Measurements from ENCODE around the gene FRAS1. TPM values are rescaled to one million over a fixed set of nuclear protein-coding genes. Genes with fewer than 3 reads are reported as not detected.

The FRAS1 gene
- total and polyA plus RNA-seq, 9 of the 15 experiments (the other 6 are each of a cell fraction or from before 2014, with no cell fraction given), result under 0.01 to 0.11 (median 0.04) TPM; not detected in 2

- no peaks in the 10 kb centered on the region for H3K4me1 ChIP-seq (replicated peaks in 1 of 2; ENCODE audit: control insufficient read depth in 2 of 2, insufficient read depth in 2 of 2, low read length in 2 of 2)
- intact Hi-C loops (cut with micrococcal nuclease) (no loop called here), in situ Hi-C loops (cut with MboI) (no loop called here)
- H3K79me2 ChIP-seq (ENCODE audit: control insufficient read depth, insufficient read depth, low read length), result no peaks in the 10 kb centered on the region
- H3K9me1 ChIP-seq (ENCODE audit: control insufficient read depth, insufficient read depth, low read length), result no peaks in the 10 kb centered on the region
- H3K9ac ChIP-seq (ENCODE audit: insufficient read depth in 1 of 2, low read depth in 2 of 2, low read length in 2 of 2), result no peak overlapping the region
- no peaks in the 10 kb centered on the region for H4K20me1 ChIP-seq (replicated peaks; ENCODE audit: control insufficient read depth, insufficient read depth, low read length)
- no TSS peak for BruUV-seq (replicated peaks)
- H2AFZ ChIP-seq (ENCODE audit: low read depth, low read length), result 0 out of 2 replicates have a peak overlapping the region, but pooled peaks have one; percentile 0
- DNase-seq (ENCODE audit: extremely low read depth in 1 of 4, low spot score in 3 of 4) (peak in 1 of 4 experiments; percentile 8), ATAC-seq (no peak; the same call in 2 of the 3 replicates), FAIRE-seq (peak; percentile 6)
- peaks cover 2 to 12% of the 10 kb centered on the region in 2 experiments; a peak in 4 of 5 replicates for H3K27me3 ChIP-seq (ENCODE audit: control insufficient read depth in 2 of 2, insufficient read depth in 2 of 2, low read length in 2 of 2)
- peak; percentile 41; the same call in 1 of the 2 replicates for TF ChIP-seq TAL1 (IDR thresholded peaks at IDR 0.05)
- TF ChIP-seq PREB (CRISPR knock-in tag; IDR thresholded peaks at IDR 0.05), result no peak
- 0 out of 2 replicates have a peak, but pooled peaks have one; percentile 12 for TF ChIP-seq ARID1B (IDR thresholded peaks at IDR 0.05)
- TF ChIP-seq DEAF1 (CRISPR knock-in tag; IDR thresholded peaks at IDR 0.05), result no peak
- TF ChIP-seq TCF3 (CRISPR knock-in tag; IDR thresholded peaks at IDR 0.05), result peak; percentile 47; the same call in 1 of the 2 replicates
- peak in 1 of 3 experiments; percentile 75 for TF ChIP-seq YY1 (IDR thresholded peaks at IDR 0.05; ENCODE audit: borderline replicate concordance in 1 of 3, control insufficient read depth in 1 of 3, extremely low read depth in 1 of 3, insufficient read depth in 3 of 3, insufficient read length in 1 of 3, insufficient replicate concordance in 2 of 3, low read depth in 1 of 3, low read length in 2 of 3)
- no peak for TF ChIP-seq UBTF (IDR thresholded peaks at IDR 0.05; ENCODE audit: borderline replicate concordance in 1 of 2, low read depth in 2 of 2, low read length in 2 of 2)
- no peak for TF ChIP-seq ZNF124 (CRISPR knock-in tag; IDR thresholded peaks at IDR 0.05)
- TF ChIP-seq CBFA2T3 (IDR thresholded peaks at IDR 0.05), result 0 out of 2 replicates have a peak, but pooled peaks have one; percentile 21
- peak; percentile 72 for TF ChIP-seq KAT8 (IDR thresholded peaks at IDR 0.05; ENCODE audit: low read depth)
- TF ChIP-seq XRCC3 (IDR thresholded peaks at IDR 0.05), result no peak
- no peak for TF ChIP-seq SMARCE1 (IDR thresholded peaks at IDR 0.05)
- peak; percentile 61; the same call in 1 of the 2 replicates for TF ChIP-seq TEAD4 (IDR thresholded peaks at IDR 0.05; ENCODE audit: low read length)
- TF ChIP-seq TEAD4 (CRISPR knock-in tag; IDR thresholded peaks at IDR 0.05; ENCODE audit: borderline replicate concordance), result no peak
- H3K27ac ChIP-seq (ENCODE audit: extremely low read depth, low read depth, low read length), result no peak overlapping the region
- POLR2A ChIA-PET, result interaction anchor here (0.7 to 1.5 kb wide), 2 partner anchors 24 to 256 kb away, joined by 3 to 5 read pairs; no protein-coding TSS in a partner anchor
- H3K4me2 ChIP-seq (ENCODE audit: insufficient read depth, low read length), result no peak overlapping the region; the same call in 1 of the 2 replicates
- no peaks in the 10 kb centered on the region for H3K9me3 ChIP-seq (replicated peaks; ENCODE audit: control insufficient read depth, insufficient read depth, low read depth, low read length)
- no peaks in the 10 kb centered on the region for H3K36me3 ChIP-seq (ENCODE audit: control insufficient read depth, insufficient read depth, low read length)
- WGBS (ENCODE audit: insufficient coverage, low coverage, missing lambda C conversion rate), result 2% methylated on average over 3 of the region's 3 CpGs
- H3K4me3 ChIP-seq, result no peak overlapping the region
- CTCF ChIA-PET (ENCODE audit: low intra/inter-chr PET ratio), result no interaction called here
Measured at GRCh38 chr4:78457751-78458150, 400.6 kb downstream of the FRAS1 start.
